NCI-H1930 (cell line): ENCODE data around the gene PTPRN2.
"Not testable (repeated sequence)": the region's sequence is repeated elsewhere in the genome, so short reads cannot be mapped to it uniquely, and the experiment has no call there.

Source experiments
- DNase-seq, 2 experiments: peaks; one replicate each; lab custom pipeline; 2025; lab: John Stamatoyannopoulos, UW

PTPRN2 gene

DNA sequence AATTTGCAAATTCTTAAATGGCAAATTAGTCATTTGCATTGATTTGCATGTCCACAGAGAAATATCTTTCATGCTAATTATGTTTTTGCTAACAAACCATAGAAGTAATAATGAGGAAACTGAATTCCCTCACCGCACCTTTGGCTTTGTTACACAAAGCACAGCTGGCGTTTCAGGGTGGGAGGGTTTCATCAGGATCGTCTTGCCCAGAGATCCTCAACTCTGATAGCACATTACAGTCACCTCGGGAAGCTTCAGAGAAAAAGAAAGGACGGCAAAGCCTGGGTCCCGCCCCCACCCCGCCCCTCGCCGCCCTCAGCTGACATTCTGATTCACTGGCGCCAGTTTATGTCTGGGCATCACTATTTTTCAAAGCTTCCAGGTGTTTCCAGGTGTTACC, 119.4 kb downstream of the PTPRN2 start:
- no peak for DNase-seq

DNA sequence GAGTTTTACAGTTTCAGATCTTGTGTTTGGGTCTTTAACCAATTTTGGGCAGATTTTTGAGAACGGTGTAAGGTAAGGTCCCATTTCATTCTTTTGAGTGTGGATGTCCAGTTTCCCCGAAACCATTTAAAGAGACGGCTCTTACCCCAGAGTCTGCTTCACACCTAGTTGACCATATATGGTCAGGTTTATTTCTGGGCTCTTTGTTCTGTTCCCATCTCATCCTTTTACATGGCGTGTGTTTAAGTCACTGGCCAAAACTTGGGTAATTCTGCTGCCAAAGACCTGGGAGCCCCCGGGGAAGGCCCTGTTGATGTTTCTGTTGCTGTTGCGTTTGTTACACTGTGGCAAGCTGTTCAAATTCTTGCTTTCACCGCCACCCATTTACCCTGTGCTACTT, 120.1 kb downstream of the PTPRN2 start:
- DNase-seq: no peak

DNA sequence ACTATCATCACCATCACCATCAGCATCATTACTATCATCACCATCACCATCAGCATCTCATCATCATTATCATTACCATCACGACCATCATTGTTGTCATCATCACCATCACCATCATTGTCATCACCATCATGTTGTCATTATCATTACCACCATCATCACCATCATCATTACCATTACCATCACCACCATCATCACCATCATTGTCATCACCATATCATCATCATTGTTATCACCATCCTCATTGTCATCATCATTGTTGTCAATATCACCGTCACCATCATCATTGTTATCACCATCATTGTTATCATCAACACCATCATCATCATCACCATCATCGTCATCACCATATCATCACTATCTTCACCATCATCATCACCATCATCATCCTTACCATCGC, 124.3 kb downstream of the PTPRN2 start:
- DNase-seq: no peak

DNA sequence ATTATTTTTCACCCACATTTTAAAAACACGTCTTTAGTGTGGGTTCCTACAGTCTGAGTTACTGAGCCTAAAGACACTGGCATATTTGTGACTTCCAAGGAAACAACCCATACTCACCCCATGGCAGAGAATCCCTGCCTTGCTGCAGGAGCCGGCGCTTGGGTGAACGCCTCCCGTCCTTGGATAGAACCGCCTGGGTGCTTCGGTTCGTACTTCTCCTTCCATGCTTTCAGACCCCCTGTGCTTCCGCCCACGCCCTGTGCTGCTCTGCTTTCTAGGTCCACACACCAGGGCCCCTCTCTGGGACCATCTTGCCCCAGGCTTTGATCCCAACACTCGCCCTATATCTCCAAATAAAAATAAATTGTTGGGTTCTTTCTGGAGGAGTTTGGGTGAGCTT, 125.8 kb downstream of the PTPRN2 start:
- DNase-seq: no peak

DNA sequence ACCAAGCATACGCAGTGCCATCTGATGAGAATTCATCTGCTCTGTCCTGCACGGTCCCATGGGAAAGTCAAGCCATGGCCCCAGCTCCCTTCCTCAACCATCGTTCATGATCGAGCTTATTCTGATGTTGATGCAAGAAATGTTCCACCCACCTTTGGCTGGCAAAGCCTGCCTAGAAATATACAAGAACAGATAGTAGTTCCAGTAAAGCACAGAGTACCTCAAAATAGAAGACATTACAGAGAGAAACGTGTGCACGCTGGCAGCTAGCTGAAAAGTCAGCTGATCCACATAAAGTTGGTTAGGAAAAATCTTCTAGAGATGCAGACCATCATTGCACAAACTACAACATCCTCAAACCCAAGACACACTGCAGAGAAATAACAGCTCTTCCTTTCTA, 127.0 kb downstream of the PTPRN2 start:
- no peak for DNase-seq

DNA sequence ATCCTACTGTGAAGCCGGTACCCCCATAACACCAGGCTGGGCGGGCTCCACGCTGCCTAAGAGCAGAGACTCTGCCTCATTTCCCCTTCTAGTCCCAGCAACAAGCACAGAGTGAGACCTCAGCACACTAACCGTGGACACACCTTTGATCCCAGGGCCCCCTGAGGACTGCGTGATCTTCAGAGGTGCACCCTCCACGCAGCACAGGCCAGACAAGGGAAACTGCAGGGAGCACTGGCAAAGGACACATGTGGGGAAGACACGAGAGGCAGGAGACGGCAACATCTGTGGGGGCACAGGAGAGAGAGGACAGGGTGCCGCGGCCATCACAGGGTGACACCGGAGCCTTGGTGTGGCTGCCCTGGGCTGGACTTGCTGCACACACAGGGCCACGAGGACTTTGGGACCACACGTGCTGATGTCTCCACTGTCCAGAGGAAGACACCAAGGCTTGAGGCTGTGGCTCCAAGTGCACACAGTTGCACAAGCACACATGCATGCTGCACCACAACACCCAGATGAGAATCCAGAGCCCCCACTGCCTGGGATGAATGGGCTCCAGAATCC, 128.8 kb downstream of the PTPRN2 start:
- no peak for DNase-seq

DNA sequence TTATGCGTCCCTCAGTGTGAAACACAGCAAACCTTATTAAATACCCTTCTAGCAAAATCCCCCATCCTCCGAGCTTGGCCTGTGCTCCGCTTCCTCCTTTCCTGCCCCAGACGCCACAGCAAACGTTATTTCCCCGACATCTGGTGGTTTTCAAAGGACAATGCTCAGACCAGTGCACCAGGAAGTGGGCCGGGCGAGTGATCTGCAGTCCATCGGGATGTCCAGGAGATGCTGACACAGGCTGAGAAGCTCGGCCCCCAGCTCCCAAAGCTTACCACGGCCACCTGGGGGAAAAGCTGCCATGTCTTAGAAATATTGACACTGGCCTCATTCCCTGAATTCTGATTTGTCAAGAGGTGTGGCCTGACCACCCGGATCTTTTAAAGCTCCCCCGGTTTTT, 129.5 kb downstream of the PTPRN2 start:
- no peak for DNase-seq

DNA sequence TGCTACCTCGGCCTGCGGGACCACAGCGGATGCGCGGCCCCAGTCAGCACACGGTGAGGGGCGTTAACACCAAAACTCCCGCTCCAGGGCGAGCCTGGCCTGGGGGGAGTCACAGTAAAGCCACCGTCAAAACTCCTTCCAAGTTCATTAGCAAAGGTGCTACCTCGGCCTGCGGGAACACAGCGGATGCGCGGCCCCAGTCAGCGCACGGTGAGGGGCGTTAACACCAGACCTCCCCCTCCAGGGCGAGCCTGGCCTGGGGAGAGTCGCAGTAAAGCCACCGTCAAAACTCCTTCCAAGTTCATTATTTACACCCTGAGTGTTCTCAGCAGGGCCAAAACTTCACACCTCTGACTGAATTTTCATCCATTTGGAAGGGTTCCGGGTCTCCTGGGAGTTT, 130.0 kb downstream of the PTPRN2 start:
- DNase-seq: not testable (repeated sequence)

DNA sequence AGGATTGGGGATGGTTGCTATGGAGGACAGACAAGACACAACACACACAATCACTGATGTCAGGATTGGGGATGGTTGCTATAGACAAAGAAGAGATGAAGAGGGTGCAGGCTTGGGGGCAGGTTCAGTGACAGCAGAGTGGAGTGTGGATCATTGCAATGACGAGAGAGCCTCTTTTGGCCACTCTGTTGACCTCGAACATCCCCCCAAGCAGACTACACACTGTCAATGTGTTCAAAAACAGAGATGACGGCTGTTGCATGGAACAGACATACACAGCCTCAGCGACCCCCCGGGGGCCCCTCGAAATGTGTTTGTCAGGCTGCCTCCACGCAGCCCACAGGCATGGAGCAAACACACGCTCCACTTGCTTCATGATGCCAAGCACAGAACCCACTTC, 133.0 kb downstream of the PTPRN2 start:
- no peak for DNase-seq

DNA sequence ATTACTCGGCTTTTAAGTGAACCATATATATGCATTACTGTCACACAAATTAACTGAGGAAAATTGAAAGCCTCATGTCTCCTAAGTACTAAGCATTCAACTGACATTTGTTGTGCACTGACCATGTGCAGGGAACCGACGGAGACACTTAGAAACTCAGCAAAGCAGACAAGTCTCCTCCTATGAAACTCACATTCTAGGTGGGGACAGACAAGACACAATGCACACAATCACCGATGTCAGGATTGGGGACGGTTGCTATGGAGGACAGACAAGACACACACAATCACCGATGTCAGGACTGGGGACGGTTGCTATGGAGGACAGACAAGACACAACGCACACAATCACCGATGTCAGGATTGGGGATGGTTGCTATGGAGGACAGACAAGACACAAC, 134.0 kb downstream of the PTPRN2 start:
- no peak for DNase-seq

DNA sequence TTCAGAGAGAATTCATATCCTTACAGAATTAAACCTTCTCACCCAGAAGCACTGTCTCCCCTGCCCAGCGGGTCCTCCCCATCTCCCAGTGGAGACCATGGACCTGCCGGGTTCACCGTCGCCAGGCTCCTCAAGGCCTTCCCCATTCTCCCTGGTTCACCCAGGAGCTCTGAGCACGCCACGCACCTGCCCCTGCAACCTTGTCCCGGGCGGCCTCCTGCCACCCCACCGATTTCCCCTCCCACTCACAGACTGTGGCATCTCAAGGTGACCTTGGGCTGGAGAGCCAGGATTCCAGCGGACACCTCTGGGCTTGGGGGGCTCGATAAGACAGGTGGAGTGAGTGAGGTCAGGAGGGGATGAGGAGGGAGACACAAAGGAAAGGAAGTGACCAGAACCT, 135.3 kb downstream of the PTPRN2 start:
- no peak for DNase-seq

DNA sequence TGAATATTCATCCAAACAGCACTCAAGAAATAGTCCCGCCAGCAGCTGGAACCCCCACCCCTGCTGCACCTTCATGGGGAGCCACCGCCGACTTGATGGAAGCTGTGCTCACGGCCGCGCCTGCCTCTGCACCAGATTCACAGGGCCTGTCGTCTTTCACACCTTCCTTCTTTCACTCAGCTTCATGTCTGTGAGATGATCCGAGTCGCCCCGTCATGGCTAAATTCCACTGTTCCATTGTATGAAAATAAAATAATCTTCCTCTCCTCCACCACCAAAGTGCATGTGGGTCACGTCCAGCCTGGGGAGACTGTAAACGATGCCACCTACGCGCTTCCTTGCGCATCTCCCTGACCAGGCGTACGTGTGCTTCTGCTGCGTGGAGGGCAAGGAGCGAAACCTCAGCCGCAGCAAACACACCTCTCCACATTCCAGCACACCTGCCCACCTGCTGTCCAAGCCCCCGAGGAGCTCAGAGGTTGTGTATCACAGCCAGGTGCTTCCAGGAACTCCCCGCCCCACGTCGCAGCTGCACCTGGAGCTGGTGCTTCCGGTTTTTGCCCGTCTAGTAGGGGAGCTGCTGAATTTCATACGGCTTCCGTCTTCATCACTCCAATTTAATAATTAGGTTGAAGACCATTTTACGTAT, 137.0 kb downstream of the PTPRN2 start:
- DNase-seq: no peak

DNA sequence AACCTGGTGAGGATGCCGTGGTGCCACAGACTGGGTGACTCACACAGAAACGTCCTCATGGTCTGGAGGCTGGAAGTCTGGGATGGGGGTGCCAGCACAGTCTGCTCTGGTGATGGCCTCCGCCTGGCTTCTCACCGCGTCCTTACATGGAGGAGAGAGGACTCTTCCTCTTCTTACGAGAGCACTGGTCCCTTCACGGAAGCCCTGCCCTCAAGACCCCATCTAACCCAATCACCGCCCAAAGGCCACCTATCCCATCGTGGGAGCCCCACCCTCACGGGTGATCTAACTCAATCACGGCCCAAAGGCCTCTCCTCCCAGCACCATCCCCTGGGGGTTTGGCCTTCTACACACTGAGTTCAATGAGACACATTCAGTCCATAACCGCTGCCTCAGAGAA, 137.7 kb downstream of the PTPRN2 start:
- no peak for DNase-seq

DNA sequence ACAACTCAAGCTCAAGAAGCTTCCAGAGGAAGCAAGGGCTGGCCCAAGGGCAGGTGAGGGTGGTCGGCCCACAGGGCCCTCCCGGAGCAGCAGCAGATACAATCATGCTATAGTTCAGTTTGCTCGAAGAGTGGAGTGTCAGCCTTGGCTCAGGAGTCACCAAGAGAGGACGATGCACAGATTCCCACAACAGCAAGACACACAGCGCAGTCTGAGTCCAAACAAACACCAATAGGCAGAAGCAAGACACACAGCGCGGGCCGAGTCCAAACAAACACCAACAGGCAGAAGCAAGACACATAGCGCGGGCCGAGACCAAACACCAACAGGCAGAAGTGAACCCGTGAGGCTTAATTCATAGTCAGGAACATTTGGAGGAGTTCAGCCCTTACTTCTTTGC, 138.4 kb downstream of the PTPRN2 start:
- DNase-seq: no peak

DNA sequence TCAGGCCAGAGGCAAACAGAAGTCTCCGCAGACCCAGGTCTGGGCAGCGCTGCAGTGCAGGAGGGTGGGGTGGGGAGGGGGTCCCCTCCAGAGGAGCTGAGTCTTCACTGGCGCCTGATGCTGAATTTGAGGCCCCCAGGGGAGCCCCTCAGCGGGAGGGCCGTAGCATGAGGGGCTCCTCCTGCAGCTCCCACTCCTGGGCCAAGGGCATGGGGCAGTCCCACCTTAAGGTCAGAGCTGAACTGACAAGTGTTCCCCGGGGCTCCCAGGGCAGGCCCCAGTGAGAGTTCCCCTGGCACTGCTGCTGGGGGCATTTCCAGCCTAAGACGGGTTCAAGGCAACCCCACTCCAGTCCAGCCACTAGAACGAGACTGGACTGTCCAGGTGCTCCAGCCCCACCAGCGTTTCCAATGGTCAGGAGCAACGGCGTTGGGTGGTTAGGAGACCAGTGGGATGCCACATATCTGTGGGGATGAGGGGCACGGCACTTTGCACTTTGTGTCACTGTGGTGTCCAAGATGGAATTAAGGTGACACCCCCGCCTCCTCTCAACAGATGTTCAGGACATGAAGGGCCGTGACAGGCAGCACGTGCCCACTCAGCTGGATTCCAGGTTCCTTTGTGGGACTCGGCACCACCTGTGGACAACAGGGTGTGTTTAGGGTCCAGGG, 139.1 kb downstream of the PTPRN2 start:
- no peak for DNase-seq

DNA sequence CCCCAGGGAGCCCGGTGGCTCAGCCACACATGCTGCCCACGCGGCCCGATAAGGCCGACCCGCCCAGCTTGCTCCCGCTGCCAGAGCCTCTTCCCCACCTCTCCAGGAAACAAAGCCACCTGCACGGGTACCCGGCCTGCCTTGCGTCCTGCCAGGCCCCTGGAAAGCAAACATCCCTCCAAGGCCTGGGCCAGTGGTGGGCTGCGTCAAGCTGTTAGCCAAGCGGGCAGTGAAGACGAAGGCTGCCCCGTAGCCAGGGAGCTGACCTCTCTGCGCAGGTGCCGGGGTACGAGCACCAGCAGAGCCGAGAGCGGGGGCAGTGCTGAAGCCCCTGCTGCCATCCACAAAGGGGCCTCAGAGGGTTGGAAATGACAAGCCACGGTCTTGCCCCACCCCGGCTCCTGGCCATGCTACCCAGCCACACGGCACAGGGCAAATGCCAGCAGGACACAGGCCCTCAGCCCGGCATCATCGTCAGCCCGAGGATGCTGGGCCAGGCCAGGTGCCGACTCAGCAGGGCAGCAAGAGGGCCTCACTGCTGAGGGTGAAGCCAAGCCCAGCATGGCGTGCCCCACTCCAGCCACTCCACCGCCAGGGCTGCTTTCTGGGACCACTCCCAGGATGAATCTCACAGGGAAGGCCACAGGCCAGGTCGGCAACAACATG, 140.0 kb downstream of the PTPRN2 start:
- DNase-seq: no peak

DNA sequence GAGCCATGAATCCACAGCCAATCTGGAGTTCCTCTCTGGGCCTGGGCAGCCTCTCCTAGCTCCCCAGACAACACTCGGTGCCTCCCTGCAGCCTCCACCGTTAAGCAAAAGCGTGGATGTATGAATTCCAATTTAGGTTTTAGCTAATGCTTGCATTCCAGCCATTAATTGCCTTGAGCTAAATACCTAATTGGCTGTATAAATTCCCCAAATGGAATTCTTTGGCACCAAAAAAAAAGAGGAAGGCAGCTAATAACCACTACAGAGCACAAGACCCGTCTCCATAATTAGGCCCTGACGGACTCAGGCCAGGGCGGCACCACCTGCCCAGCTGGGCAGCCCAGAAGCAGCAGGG, 140.5 kb downstream of the PTPRN2 start:
- no peak for DNase-seq

DNA sequence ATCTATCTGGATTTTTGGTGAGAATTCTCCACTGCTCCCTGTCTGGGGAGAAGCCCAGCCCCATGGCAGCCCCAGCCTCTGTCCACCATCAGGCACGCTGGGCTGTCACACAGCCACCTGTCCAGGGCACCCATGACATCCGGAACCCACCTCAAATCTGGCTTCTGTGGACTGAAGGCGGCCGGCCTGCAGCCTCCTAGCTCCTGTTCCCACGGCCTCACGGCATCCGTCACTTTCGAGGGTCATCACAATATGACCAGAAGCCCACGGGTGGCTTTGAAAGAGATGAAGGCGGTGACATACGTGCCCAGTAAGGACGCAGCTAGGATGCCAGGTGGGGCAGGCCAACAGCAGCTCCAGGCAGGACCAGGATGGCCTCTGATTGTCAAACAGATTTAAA, 140.9 kb downstream of the PTPRN2 start:
- no peak for DNase-seq

DNA sequence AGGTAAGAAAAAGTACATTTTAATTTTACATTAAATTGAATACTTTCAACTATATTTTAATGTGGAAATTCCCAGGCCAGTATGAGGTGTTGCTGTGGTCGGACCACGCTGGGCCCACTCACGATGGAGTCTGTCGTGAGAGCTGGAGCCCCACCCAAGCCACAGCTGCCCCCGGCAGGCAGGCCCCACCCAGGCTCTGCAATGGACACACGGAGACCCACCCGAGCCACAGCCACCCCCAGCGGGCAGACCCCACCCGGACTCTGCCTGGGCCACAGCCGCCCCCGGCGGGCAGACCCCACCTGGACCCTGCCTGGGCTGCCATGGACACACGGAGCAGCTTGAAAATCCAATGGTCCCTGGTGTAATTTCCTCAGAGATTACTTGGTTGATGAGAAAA, 141.3 kb downstream of the PTPRN2 start:
- DNase-seq: no peak

DNA sequence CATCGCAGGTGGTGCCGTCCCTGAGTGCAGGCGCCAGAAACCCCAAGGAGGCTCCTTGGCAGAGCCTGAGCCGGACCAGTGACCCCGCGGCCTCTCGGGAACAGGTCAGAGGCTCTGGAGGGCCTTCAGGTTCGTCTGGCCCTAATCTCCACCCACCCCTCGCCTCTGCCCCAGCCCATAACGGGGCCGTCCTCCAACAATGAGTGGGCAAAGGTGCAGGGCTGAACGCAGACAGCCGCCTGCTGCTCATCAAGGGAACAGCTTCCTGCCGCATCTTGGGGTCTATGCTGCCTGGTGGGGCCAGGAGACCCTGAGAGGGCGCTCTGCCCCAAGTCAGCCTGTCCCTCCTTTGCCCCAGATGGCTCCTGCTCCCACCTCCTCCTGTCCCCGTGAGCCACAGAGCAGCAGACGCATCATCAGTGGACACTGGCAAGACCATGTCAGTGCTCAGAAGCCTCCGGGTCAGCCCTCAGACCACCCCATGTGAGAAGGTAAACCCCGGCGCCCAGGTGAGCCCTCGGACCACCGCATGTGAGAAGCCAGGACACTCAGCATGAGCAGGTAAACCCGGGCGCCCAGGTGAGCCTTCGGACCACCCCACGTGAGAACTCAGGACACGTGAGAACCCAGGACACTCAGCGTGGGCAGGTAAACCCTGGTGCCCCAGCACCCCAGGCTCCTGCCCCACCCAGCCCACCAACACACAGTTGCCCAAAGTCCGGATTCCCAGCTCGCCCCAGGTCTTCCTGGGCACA, 142.0 kb downstream of the PTPRN2 start:
- DNase-seq: no peak

DNA sequence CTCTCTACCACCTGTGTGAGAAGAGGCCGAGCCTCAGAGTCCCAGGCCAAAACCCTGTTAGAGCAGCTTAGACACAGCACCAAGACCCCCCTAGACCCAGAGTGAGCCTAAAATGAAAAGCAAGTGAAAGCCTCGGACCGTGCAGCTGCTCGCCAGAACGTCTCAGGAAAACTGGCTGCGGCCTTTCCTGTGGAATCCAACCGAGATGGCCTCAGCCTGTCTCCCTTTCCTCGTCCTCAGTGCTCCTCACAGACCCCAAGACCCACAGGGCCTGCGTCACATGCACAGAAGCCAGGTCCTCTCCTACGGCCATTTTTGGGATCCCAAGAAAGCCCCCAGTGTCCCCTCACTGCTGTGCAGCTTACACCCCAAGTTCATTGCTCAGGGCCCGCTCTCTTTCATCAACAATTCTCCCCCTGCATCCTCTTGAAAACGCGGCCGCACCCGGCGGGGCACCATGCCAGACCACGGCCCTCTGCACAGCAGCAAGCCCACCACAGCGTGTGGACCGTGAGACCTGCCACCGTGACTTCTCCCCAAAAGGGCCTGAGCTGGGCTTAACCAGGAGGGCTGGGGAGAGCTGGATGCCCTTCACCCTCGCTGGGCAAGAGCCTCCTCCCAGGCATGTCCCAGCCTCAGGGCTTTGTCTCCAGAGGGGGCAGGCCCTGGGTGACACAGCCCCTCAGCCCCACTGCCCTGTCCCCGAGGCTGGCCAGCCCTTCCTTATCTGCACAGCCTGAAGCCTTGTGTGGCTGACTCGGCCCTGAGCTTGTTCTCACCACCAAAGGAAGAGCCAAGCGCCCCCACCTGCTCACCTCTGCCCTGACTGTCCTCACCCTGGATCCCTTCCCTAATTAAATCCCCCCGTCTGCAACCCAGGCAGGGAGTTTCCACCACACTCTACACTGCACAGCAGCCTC, 142.9 kb downstream of the PTPRN2 start:
- no peak for DNase-seq
